GM18499 (cell line): ENCODE results near the gene SLC6A7.

ENCODE experiments used
- ATAC-seq: cut with Tn5 transposase; IDR thresholded peaks from one replicate; pipeline ENCODE4 v1.9.1; 2021; ENCODE audit warnings: moderate number of reproducible peaks; ENCODE audit not compliant: insufficient read depth, unreplicated experiment

Gene SLC6A7

GRCh38 chr5:150155258-150156026 is 34.4 kb upstream of the SLC6A7 start, which contains the start of gene PDGFRB:
PDGFRB (minus strand) TSS chr5:150155845; CDS start chr5:150137047, 18,798 bp downstream.
- ATAC-seq, result no peak

- ATAC-seq, result no peak
Observed at GRCh38 chr5:150156027-150156368, 33.9 kb upstream of the SLC6A7 start.

DNA sequence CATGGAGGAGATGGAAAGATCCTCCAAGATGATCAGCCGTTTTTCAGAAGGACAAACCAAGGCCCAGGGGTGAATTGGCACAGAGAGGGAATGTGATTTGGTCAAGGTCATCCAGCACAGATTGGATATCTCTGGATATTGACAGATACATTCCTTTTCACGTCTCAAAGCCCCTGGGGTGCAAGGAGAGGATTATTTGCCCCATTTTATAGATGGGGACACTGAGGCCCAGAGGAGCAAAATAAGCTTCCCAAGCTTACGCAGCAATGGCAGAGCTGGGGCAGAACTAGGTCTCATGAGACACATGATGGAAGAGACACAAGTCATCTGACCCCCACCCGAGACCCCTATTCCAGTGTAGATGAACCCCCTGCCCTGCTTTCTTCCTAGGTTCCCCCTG is 33.3 kb upstream of the SLC6A7 start:
- ATAC-seq, result no peak

- no peak for ATAC-seq
Observed at GRCh38 chr5:150157168-150157567, 32.7 kb upstream of the SLC6A7 start.

GRCh38 chr5:150158170-150158949 is 31.5 kb upstream of the SLC6A7 start:
- ATAC-seq, result no peak

DNA sequence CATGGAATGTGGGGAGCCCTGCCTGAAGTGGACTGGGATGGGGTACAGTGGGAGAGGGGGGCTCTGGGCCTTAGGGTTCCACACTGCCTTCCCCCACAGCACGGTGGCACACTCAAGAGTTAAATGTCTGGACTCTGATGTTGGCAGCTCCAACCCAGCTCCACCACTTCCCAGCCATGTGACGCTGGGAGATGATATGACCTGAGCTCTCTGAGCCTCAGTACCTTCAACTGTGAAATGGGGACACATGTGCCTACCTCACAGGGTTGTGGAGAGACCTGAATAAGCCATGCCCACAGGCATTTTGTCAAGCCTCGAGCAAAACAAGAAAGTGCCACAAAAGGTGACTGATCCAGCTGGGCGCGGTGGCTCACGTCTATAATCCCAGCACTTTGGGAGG is 30.8 kb upstream of the SLC6A7 start:
- ATAC-seq, result no peak

DNA sequence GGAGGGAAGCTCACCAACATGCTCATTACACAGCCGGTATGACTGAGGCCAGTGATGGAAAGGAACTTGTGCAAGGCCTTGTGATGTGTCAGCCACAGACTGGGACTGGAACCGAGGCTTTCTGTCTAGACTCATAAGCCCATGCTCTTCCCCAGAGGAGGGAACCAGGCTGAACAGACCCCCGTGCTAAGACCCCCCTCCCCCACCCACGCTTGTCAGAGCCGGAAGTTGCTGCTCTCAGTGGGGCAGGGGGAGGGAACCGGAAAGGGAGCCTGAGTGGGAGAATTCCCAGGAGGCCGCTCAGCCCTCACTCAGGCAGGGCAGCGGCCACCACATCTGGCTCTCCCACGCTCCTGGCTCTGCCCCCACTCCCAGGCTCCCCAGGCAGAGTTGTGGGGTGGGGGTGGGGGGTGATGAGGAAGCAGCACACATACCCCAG is 30.1 kb upstream of the SLC6A7 start:
- no peak for ATAC-seq

- ATAC-seq, result no peak
Observed at GRCh38 chr5:150160448-150161081, 29.3 kb upstream of the SLC6A7 start.

- ATAC-seq, result peak; percentile 50
Observed at GRCh38 chr5:150161242-150162141, 28.4 kb upstream of the SLC6A7 start.

- no peak for ATAC-seq
Observed at GRCh38 chr5:150162142-150162513, 27.7 kb upstream of the SLC6A7 start.

DNA sequence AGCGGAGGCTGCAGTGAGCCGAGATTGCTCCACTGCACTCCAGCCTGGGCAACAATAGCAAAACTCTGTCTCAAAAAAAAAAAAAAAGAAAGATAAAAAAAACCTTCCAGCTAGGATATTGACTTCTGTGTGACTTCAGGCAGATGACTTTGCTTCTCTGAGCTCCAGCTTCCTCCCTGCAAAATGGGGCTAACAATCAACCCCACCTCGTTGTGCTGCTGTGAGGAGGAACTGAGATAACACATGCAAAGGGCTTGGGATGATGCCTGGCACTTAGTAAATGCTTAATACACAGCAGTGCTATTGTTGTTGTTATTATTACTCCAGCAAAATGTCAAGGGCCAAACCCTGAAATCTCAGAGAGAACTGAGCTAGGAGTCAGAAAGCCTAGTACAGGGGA is 26.8 kb upstream of the SLC6A7 start:
- ATAC-seq, result no peak

DNA sequence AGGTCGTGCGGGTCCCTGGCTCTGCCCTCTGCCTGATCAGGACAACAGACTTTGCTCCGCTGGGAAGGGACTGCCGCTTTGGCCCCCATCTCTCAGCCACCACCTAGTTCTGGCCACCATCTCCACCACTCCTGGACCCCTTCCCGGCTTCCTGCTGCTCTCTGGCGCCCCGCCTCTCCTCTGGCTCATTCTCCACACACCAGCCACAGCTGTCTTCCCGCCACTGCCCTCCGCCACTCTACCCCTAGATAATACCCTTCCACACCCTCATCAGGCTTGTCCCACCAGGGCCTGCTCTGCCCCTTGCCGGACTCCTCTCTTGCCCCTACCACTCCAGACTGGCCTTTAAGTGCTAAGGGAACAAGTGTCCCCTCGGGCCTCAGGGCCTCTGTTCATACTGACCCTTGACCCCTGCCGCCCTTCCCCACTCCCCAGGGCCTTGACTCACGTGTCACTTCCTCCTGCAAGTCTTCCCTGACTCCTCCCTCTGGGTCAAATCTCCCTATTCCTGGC is 26.3 kb upstream of the SLC6A7 start:
- no peak for ATAC-seq

DNA sequence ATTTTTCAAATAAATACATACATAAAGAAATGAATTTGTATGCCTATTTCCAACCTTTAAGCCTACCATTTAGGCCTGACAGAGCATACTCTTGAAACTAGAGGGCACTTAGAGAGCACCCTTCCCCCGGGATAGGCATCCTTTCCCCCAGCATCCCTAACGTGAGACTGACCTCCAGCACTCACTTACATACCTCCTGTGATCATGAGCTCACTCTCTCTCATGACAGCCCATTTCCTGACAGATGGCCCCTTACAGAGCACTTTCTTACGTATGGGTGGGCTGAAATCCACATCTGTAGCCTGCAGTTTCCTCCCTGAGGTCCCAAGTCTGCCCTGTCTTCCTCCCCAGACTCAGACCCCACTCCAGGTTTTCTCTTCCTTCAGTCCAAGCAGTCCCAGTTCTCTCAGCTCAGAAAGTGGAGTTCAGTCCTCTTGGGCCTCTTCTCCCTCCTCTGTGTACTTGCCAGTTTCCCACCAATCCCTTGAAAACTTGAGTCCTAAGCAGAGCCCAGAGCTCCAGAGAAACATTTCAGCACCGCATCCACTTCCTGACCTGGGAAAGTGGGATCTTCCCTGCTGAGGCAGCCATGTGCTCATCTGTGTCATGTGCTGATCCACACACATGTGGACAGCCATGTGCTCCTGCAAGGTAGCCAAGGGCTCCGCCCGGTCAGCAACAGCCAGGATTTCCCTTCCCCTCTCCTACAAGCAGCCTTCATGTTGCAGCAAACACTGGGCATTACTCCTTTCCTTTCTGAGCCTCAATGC is 25.5 kb upstream of the SLC6A7 start:
- ATAC-seq, result no peak

DNA sequence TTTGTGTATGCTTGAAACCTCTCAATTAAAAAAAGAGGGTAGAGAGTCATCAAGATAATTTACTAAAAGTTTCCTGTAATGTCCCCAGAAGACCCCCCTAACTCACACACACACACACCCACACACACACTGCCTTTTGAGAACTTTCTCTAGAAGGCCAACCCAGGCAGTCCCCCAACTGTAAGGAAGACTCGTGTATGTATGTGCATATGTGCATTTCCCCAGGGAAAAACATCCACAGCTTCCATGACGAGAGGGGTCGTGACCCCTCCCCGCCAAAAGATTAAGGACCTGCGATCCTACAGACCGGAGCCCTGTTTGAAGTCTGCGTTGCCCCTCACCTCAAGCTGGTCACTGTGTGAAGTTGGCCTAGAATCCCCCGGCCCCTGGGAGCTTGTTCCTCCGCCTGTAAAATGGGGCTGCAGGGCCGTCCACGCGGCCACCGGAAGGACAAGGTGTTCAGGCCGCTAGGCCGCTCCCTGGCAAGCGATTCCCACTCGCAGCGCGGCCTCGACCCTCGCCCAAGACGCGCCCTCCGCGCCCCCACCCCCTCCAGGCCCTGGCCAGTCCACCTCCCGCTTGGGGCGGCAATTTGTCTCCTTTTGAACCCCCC is 23.7 kb upstream of the SLC6A7 start:
- no peak for ATAC-seq

- no peak for ATAC-seq
Observed at GRCh38 chr5:150166650-150167511, 23.0 kb upstream of the SLC6A7 start, which contains the start of gene CDX1. CDX1 (plus strand) TSS chr5:150166778; CDS start chr5:150166877, 99 bp downstream.

- no peak for ATAC-seq
Observed at GRCh38 chr5:150167512-150167850, 22.4 kb upstream of the SLC6A7 start.

DNA sequence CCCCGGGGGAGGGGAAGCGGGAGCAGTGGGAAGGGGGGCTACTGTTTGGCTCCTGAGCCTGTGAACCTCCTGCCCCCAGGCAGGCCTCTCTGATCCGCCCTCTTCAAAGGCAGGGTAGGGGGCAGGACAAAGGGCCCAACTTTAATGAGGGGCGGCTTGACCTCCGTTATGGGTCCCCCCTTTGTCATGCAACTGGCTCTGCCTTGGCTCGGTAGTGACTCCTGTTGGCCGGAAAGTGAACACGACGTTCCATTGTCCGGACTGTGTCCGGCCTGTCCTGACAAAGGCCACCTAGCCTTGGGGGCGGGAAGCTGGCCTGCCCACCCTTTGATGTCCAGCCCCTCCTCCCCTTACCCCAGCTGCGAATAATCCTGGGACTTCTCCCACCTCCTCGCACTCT is 22.0 kb upstream of the SLC6A7 start:
- ATAC-seq, result no peak

DNA sequence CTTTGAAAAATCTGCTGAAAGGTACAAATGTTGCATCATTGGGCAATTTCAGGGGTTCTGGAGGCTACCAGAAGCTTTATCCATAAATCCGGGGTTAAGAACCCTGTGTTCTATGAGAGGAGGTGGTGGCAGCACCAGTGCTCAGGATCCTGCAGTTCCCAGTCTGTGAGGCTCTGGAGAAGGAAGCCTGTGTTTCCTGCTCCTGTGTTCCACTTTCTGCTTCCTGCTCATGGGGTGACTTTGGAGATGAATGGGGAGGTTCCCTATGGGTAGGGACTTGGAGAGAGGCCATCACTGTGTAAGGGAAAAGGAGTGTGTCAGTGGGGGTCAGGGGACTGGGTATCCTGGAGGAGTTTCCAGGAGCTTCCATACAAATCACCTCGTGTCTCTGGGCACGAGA is 21.0 kb upstream of the SLC6A7 start:
- ATAC-seq, result no peak
